GM06990 (cell line): Measurements from ENCODE around the gene C14orf39.

Experiments used
- DNase-seq: peaks from one replicate; pipeline ENCODE4 v3.0.0-alpha.2; 2011; ENCODE audit not compliant: insufficient read length; ENCODE audit errors: extremely low read depth
- H3K27me3 ChIP-seq: replicated peaks from 2 replicates; pipeline ENCODE4 v1.6.0; 2011; ENCODE audit warnings: low read length; ENCODE audit not compliant: control insufficient read depth, insufficient read depth
- H3K36me3 ChIP-seq: 2 replicates; pipeline ENCODE4 v1.5.1; 2011; ENCODE audit warnings: low read length; ENCODE audit not compliant: control insufficient read depth, insufficient read depth
- H3K4me3 ChIP-seq: replicated peaks from 2 replicates; pipeline ENCODE4 v1.5.1; 2011; ENCODE audit warnings: low read depth, mild to moderate bottlenecking, control low read depth, low read length
- TF ChIP-seq, protein P1 (sequence below): IDR thresholded peaks from 2 replicates; pipeline ENCODE4 v1.5.1; 2011; ENCODE audit warnings: low read length, control low read depth, mild to moderate bottlenecking, inconsistent platforms; ENCODE audit not compliant: insufficient read depth, poor library complexity, severe bottlenecking

C14orf39 gene, protein sequence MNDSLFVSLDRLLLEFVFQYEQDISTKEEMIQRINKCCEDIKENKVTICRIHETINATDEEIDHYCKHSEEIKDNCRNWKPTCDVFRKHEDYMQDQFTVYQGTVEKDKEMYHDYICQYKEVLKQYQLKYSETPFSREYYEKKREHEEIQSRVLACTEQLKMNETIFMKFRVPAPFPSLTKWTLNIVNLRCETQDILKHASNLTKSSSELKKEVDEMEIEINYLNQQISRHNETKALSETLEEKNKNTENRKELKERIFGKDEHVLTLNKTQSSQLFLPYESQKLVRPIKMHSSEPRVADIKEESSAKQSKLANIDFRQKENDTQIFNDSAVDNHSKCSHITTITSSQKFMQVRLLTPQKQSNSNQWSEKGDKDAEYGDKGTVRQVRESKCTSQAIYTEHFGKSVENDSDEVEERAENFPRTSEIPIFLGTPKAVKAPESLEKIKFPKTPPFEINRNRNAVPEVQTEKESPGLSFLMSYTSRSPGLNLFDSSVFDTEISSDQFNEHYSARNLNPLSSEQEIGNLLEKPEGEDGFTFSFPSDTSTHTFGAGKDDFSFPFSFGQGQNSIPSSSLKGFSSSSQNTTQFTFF

DNA sequence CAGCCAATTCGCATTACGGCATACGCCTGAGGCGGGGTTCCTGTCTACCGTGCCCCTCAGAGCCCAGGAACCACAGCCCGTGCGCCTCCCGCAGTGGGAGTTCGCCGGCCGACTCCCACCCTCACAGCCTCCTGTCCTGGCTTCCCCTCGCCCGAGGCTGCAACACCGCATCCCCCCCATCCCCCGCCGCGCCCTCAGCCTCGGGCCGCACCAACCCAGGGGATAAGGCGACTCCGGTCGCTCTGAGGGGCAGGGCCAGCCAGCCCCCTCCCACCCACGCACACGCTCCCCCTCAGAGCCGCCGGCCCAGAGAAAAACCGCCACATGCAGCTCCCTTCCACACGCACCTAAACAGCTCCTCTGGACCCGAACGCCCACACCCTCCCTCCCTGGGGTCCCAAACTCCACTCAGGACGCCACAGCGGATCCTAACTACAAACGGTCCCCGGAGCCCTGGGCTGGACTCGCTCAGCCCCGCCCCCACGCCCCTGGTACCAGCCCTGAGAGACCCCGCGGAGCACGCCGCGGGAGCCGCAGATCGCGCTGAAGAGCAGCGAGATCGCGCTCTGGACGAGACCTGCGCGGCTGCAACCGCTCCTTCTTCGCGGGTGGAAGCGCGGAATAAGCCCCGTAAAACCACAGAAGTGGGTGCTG lies at the start of gene C14orf39:
C14orf39 (minus strand) TSS at position 466 of the 654 bp plus-strand sequence. CDS start 985 bp downstream, outside the sequence.
- Histone ChIP-seq H3K36me3 (no peaks in the 10 kb centered on the region), H3K27me3 (no peaks in the 10 kb centered on the region; the same call in 1 of the 2 replicates), H3K4me3 (no peak within 1 kb of the TSS)
- DNase-seq = peak; percentile 16
- TF ChIP-seq, protein P1, sequence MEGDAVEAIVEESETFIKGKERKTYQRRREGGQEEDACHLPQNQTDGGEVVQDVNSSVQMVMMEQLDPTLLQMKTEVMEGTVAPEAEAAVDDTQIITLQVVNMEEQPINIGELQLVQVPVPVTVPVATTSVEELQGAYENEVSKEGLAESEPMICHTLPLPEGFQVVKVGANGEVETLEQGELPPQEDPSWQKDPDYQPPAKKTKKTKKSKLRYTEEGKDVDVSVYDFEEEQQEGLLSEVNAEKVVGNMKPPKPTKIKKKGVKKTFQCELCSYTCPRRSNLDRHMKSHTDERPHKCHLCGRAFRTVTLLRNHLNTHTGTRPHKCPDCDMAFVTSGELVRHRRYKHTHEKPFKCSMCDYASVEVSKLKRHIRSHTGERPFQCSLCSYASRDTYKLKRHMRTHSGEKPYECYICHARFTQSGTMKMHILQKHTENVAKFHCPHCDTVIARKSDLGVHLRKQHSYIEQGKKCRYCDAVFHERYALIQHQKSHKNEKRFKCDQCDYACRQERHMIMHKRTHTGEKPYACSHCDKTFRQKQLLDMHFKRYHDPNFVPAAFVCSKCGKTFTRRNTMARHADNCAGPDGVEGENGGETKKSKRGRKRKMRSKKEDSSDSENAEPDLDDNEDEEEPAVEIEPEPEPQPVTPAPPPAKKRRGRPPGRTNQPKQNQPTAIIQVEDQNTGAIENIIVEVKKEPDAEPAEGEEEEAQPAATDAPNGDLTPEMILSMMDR = no peak

DNA sequence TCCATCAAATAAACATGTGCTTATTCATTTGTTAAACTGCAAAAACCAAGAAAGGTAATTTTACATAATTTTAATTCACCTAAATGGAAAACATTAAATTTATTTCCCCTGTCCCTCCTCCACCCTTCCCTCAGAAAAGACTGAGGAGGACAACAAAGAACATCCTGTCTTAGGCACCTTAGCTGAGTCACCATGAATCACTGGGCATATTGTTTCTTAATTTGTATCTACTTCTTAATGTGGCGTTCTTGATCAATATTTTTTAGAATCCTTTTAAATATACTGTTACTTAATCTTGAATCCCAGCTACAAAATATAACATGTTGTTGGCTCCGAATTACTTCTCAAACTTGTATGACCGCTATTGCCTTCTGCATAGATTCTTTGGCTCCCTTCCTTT lies 46.6 kb upstream of the C14orf39 start:
- no peak overlapping the region for H3K4me3 ChIP-seq
- DNase-seq = no peak
- no peaks in the 10 kb centered on the region for H3K36me3 ChIP-seq
- 0 out of 2 replicates have a peak, but pooled peaks cover 1% of the 10 kb centered on the region for H3K27me3 ChIP-seq
- TF ChIP-seq, protein P1 = no peak

DNA sequence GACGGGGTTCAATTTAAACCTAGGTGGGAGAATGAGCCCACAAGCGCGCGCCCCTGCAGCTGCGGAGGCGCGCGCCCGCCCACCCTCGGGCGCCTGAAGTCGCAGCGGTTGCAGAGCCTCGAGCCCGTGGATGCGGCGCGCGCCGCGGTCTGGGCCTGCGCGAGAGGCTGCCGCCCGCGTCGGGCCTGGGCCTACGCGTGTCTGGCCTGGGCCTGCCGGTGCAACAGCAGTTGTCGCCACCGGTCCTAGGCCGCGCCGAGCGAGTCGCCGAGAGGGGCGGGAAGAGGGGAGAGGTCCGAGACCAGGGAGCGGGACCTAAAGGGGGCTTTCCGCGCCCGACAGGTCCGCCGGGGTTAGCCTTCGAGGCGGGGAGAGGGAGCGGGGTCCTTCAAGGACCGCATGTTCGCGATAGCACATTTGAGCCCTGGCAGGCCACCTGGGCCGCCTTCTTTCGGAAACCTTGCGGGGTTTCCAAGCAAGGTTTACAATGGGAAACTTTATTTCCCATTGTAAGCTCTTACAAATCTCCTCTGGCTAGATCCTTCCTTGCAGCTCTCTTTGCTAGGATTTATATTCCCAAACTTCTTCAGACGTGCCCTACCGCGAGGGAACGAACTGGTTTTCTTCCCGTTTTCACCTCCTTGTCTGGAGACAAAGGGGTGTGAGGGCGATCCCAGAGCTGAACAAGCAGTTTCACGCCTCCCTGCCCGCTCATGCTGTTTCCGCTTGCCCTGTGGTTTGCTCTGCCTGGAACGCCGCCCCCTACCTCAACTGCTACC lies 29.8 kb upstream of the C14orf39 start:
- TF ChIP-seq, protein P1 = no peak
- H3K27me3 ChIP-seq = peaks cover 1% of the 10 kb centered on the region
- no peak for DNase-seq
- H3K36me3 ChIP-seq = no peaks in the 10 kb centered on the region
- no peak overlapping the region for H3K4me3 ChIP-seq

DNA sequence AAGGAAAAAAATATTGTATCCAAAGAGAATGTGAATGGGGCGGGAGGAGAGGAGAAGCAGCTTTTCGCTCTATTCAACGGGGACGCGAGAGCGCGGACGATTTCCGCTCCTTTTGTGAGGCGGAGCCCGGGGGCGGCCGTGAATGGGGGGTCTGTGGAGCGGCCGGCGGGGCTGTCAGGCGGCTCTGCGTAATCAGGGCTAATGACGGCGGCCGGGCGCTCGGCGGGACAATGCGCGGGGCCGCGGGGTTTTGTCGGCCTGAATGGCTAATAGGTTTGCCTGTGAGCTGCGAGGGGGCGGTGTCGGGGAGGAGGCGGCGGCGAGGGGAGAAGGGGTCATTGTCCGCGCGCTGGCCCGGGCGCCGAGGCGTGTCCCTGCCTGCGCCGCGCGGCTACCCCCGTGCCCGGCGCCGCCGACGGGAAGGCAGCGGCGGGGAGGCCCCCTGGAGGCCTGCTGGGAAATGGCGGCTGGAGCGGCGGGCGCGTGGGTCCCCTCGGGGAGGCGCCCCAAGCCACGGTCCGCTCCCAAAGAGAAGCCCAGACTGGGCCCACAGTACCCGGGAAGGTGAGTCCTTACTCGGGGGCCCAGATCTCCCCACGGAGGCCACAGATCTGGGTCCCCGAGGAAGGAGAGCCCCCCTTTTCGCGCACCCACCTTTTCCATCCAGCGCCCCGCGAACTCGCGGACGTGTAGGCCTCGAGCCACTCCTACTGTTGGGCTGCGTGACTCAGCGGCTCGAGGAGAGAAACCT lies 29.1 kb upstream of the C14orf39 start:
- no peak for DNase-seq
- H3K27me3 ChIP-seq = peaks cover 1% of the 10 kb centered on the region
- H3K4me3 ChIP-seq = no peak overlapping the region
- TF ChIP-seq, protein P1 = no peak
- H3K36me3 ChIP-seq = no peaks in the 10 kb centered on the region

DNA sequence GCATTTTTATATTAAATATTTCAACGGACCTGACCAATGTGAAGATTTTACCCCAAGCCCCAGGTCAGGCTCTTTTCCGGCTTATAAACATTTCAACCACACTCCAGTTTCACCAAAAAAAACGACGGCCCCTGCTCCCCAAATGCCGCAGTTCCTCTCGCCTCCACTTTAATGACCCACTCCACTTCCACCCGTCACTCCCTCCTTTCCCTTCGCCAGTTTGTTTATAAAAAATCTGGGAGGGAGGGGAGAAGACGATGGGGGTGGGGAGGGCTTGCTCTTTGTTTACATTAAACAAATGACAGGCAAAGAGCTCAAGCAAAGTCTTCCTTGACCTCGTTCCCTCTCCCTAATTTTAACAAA lies 28.5 kb upstream of the C14orf39 start:
- Histone ChIP-seq H3K27me3 (peaks cover 1% of the 10 kb centered on the region), H3K36me3 (no peaks in the 10 kb centered on the region), H3K4me3 (no peak overlapping the region)
- no peak for DNase-seq
- TF ChIP-seq, protein P1 = no peak
